Measurements from ENCODE around the gene LUZP2.

DNA sequence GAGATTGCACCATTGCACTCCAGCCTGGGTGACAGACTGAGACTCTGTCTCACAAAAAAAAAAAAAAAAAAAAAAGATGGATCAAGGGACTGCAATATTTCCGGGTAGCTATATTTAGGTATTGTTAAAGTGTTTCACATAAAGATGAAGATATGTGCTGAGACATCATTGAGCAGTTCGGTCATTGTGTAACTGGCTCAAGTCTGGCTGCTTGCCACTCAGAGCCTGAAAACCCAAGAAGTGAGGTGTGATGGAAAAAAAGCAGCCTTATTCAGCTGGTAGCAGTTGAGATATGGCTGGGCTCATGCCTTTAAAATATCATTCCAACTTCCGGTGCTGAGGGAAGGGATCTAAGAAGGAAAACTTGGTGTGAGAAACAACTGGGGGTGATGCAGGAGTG is 46.9 kb downstream of the LUZP2 start:
- TF ChIP-seq CTCF (conservative IDR thresholded peaks at IDR 0.05; ENCODE audit: low read depth, low read length) (no peak), EZH2 (IDR thresholded peaks at IDR 0.05; ENCODE audit: low read length, unreplicated experiment) (no peak)

All from PC-3 (cell line).